Bronchial smooth muscle cell (primary cell): ENCODE measurements around the gene SAE1. TPM values are rescaled to one million over a fixed set of nuclear protein-coding genes. Genes with fewer than 3 reads are reported as not detected.

Source experiments
- total RNA-seq: library from RNA; depleted of rRNA; stranded (reverse); fragments of >200 nt; gene quantifications from 2 replicates; pipeline ENCODE4 v1.2.1, GENCODE V29; 2014

SAE1 gene
- total RNA-seq: 100 and 120 TPM in 2 replicates

DNA sequence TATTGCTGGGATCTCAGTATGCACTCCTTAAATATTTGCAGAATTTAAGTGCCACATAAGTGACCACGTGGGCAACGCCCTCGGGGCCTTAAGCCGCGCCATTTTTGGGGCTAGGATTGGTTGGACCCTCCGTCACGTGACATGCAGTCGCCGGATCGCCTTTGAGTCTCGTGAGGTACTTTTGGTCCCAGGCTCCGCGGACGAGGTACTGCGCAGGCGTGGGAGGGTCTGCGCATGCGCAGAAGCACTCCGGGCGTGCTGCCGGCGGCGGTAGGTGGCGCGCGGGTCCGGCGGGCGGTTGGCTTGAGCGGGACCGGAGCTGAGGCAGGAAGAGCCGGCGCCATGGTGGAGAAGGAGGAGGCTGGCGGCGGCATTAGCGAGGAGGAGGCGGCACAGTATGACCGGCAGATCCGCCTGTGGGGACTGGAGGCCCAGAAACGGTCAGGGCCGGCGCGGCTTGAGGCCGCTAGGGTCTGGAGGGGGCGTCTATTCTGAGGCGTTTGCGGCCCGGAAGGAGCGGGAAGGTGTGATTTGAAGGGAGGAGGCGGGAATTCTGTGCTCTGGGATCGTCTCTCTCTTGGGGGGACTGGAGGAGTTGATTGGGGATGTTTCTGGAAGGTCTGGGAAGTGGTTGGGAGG is at the start of gene SAE1:
TSS of gene SAE1 (plus strand) at position 247 of the 639 bp plus-strand sequence. CDS start at position 343, 96 bp downstream.

DNA sequence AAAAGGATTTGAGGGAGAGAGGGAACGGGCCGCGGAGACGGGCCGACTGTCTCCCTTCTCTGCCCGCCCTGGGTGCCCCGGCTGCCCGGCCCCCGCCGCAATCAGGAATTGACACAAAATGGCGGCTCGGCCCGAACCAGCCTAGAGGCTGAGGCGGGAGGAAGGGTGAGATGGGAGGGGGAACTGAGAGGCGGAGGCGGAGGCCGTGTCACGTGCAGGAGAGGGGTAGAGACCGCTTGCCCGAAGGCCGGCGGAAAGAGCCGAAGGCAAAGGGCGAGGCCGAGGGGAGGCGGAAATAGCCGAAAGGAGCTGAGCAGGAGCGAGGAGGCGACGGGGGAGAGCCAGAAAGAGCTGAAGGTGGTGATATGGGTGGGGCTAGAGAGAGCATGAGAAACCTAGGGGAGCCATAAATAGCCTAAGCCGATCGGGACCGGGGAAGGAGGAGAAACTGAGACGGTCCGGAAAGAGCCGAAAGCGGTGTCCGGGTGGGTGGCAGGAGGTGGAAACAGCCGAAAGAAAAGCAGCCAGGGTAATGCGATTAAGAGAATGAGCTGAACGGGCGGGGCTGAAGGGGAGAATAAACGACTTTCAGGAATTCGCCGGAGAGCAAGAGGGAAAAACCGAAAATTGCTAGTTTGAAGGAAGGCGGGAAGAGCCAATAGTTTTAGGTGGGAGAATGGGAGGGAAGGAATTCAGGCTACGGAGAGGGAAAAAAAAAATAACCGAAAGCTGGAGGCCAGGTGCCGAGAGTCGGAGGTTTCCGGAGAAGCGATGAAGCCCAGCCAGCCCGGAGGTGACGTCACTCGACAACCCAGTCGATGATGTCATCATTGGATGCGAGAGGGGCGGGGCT is 17.4 kb upstream of the SAE1 start, which contains the start of gene ZC3H4:
TSS of gene ZC3H4 (minus strand) at position 780 of the 853 bp plus-strand sequence. CDS start 1,192 bp downstream, outside the sequence.

DNA sequence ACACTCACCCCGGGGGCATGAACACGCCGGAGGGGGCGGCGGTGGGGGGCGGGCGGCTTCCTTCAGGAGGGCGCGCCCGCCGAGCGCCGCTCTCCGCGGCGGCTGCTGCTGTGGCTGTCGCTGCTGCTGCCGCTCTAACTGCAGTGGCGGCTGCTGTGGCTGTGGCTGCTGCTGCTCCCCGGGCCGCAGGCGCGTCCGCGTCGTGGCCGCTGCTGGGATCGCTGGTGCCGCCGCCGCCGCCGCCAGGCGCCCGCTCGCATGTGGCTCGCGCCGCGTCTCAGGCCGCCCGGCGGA is 100.2 kb downstream of the SAE1 start, which contains the start of gene BBC3:
TSS of gene BBC3 (minus strand) at position 279 of the 294 bp plus-strand sequence. CDS start 2,768 bp downstream, outside the sequence.

DNA sequence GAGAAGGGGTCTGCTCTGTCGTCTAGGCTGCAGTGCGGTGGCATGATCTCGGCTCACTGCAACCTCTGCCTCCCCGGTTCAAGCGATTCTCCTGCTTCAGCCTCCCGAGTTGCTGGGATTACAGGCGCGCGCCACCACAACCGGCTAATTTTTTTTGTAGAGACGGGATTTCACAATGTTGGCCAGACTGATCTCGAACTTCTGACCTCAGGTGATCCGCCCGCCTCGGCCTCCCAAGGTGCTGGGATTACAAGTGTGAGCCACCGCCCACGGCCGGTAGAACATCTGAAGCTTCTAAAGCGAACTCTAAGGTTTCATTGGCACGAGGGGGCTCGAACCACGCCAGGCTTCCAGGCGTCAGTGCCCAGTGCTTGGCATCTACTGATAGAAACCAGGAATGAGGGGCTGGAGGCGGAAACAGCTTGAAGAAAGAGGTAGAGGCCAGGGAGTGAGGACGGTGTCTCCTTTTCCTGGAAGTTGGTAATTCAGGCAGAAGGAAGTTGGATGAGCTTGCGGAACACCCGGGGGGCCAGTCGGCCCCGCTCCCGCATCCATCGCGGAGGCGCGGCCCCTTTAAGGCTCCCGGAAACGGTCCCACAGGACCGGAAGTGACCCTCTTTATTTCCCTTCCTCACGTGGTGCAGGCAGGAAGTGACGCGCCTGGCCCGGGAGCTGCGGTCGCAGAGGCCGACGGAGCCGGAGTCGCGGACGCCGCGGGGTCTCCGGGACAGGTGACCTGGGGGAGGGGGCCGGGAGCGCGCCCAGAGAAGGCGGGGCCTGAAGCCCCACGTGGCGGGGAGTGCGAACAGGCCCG is 125.5 kb downstream of the SAE1 start, which contains the start of gene CCDC9:
TSS of gene CCDC9 (plus strand) at position 647 of the 814 bp plus-strand sequence. CDS start 1,876 bp downstream, outside the sequence.

Other genes starting within 250 kb of the SAE1 start
- 0.26 and 0.47 TPM in 2 replicates for gene NPAS1, start 111.0 kb upstream of the SAE1 start, total RNA-seq
- gene TMEM160, start 82.2 kb upstream of the SAE1 start, total RNA-seq: 8.2 and 25.1 TPM in 2 replicates
- 8.4 and 9.6 TPM in 2 replicates for gene ZC3H4, start 17.1 kb upstream of the SAE1 start, total RNA-seq
- gene BBC3, start 100.4 kb downstream of the SAE1 start, total RNA-seq: 17.5 and 18.4 TPM in 2 replicates
- 6.0 and 6.4 TPM in 2 replicates for gene CCDC9, start 125.7 kb downstream of the SAE1 start, total RNA-seq
- gene INAFM1, start 144.1 kb downstream of the SAE1 start, total RNA-seq: 1.8 and 1.9 TPM in 2 replicates
- gene C5AR1, start 179.0 kb downstream of the SAE1 start, total RNA-seq: 0.16 and 0.17 TPM in 2 replicates
- gene C5AR2, start 201.3 kb downstream of the SAE1 start, total RNA-seq: 0.16 TPM in 1 of 2 replicates, not detected in the other
- 6.6 and 6.8 TPM in 2 replicates for gene DHX34, start 218.5 kb downstream of the SAE1 start, total RNA-seq